Epithelial cell of proximal tubule (primary cell): Measurements from ENCODE around the gene KIAA1614. TPM values are rescaled to one million over a fixed set of nuclear protein-coding genes. Genes with fewer than 3 reads are reported as not detected.

ENCODE experiments used
- DNase-seq: peaks from one replicate; pipeline ENCODE4 v3.0.0-alpha.2; 2011; ENCODE audit warnings: low read depth
- H3K4me3 ChIP-seq: 2 replicates; pipeline ENCODE4 v1.5.1; 2011; ENCODE audit warnings: low read depth, mild to moderate bottlenecking, low read length
- total RNA-seq: library from RNA; depleted of rRNA; stranded (reverse); fragments of >200 nt; gene quantifications from 2 replicates; pipeline ENCODE4 v1.2.3, GENCODE V29; 2015
- TF ChIP-seq, protein P1 (sequence below): conservative IDR thresholded peaks from 2 replicates; pipeline ENCODE4 v1.5.1; 2012; ENCODE audit warnings: low read depth, mild to moderate bottlenecking, low read length

The KIAA1614 gene
- total RNA-seq, 1 donor from 2014 or later: 5.1 TPM

DNA sequence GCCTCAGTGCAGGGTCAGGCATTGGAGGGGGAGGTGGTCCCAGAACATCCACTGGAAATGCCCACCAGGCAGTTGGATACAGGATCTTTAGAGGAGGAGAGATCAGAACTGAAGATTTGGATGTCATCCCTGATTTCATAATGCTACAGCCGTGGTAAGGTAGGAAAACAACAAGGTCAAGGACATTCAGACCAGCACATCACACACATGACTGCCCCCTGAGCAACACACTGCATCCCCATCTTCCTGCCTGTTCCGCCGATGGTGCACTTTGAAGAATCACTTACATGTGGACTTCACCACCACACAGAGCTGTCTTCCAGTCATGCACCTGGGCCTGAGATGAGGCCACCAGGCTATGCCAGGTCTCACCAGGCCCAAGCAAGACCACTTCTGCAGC lies 16.7 kb downstream of the KIAA1614 start:
- DNase-seq: no peak
- H3K4me3 ChIP-seq: no peak overlapping the region
- TF ChIP-seq, protein P1, sequence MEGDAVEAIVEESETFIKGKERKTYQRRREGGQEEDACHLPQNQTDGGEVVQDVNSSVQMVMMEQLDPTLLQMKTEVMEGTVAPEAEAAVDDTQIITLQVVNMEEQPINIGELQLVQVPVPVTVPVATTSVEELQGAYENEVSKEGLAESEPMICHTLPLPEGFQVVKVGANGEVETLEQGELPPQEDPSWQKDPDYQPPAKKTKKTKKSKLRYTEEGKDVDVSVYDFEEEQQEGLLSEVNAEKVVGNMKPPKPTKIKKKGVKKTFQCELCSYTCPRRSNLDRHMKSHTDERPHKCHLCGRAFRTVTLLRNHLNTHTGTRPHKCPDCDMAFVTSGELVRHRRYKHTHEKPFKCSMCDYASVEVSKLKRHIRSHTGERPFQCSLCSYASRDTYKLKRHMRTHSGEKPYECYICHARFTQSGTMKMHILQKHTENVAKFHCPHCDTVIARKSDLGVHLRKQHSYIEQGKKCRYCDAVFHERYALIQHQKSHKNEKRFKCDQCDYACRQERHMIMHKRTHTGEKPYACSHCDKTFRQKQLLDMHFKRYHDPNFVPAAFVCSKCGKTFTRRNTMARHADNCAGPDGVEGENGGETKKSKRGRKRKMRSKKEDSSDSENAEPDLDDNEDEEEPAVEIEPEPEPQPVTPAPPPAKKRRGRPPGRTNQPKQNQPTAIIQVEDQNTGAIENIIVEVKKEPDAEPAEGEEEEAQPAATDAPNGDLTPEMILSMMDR: no peak

DNA sequence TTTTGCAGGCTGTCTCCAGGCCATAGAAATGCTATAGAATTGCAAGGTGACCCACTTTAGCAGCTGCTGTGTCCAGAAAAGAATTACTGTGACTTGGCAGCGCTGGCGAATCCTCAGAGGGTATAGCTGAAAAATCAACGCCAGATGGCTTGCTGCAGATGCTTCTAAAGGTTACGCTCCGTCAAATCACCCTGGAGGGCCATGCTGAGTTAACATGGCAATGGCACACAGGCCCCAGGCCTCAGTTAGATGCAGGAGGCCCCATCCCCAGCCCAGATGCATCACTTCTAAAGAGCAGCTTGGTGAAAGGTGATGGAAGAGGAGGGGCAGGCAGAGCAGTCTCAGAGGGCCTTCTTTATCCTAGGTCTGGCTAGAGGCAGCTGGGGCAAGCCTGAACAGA lies 18.0 kb downstream of the KIAA1614 start:
- no peak for DNase-seq

DNA sequence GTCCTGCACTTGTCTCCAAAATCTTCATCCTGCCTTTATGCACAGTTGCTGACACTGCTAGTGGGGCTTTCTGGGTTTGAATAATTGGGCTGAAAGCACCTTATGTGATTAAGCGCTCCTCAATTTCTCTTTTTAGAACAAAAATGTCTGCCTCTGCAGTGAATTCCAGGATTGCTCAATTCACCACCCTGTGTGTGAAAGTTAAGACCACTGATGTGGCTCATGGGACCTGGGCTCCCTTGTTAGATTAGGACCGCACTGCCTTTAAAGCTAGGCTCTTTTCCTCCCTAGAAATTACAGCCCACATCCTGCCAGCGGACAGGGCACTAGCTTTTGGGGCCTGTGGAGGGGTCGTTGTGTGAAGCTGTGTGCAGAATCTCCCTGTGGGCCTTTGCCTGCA lies 18.8 kb downstream of the KIAA1614 start:
- TF ChIP-seq, protein P1: no peak

More for the DNA sequence above, 18.0 kb downstream of the KIAA1614 start:
- TF ChIP-seq, protein P1: no peak
- no peak overlapping the region for H3K4me3 ChIP-seq

DNA sequence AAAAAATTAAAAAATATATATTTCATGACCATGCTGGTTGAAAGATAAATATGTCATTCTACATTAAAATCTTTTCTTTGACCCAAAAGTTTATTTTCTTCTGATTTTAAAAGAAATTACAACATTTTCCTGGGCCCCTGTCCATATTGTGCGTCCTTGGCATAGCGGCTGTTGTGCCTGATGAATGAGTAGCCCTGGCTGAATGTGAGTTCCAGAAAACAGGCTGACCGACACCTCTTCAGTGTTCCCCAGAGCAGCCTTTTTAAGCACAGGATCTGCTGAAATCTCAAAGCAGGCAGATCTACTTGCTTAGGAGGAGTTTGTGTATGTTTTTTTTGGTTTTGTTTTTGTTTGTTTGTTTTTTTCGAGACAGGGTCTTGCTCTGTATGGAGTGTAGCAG lies 19.7 kb downstream of the KIAA1614 start:
- no peak for DNase-seq
- no peak overlapping the region for H3K4me3 ChIP-seq
- TF ChIP-seq, protein P1: no peak

More for the DNA sequence above, 18.8 kb downstream of the KIAA1614 start:
- no peak for DNase-seq
- H3K4me3 ChIP-seq: no peak overlapping the region

DNA sequence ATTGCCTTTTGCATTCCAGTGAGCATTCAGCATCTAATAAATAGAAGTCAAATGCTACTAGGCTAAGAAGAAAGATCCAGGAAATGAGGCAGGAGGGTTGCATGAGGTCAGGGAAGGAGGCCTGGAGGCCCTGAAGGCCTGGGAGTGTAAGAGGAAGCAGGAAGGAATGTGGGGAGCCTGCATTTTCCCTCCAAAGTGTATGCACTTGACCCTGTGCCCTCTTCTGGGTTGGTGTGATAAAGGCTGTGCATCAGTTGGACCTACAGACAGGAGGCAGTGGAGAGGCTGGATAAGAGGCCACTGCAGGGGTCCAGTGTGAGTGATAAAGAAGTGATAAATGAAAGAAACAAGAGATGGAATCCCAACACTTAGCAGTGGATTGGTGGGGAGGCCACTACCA lies 20.4 kb downstream of the KIAA1614 start:
- TF ChIP-seq, protein P1: no peak
- DNase-seq: no peak
- no peak overlapping the region for H3K4me3 ChIP-seq

DNA sequence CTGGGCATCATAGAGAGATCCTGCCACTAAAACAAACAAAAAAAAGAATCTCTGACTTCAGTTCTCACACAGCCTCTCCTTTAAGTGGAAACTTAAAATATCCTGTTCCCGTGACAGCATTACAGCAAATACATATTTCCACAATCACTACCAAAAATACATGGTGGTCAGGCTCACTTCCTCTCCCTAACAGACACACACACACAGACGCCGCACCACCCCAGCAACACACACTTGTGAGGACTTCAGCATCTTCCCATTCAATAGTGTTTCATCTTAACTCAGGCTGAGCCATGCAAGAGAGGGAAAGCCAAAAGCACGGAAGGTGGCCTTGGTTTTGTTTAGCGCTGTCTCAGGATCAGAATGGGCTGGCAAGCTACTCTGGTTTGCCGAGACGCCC lies 21.9 kb downstream of the KIAA1614 start:
- H3K4me3 ChIP-seq: no peak overlapping the region
- TF ChIP-seq, protein P1: no peak
- DNase-seq: no peak

DNA sequence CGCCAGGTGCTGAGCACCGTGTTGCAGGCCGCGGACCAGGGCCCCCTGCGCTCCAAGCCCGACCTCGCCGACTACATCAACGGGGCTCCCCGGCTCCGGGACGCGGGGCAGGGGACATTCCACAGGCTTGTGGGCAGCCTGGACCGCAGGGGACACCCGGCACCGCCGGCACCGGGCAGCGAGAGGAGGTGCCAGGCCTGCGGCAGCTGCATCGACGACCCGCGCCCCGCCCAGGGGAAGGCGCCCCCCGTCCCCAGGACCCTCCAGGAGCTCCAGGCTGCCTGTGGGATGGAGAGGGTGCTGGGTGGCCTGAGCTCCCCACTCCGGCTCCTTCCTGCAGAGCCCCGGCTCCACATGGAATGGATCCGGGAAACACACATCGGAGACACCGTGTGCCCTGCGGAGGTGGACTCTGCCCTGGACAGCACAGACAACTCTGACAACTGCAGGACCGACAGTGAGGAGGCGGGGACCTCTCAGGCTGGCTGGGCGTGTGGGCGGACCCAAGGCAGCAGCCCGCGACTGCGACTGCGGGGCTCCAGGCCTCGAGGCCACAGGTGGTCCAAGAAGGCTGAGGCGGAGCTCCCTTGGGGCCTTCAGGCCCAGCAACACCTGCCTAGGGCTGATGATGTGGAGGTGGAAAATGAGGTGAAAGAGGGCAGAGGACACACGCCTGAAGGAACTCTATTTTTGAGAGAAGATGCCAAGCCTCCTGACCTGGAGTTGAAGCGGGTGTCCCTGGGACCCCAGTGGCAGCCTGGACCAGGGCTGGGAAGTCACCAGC lies 22.8 kb downstream of the KIAA1614 start:
- no peak for DNase-seq
- TF ChIP-seq, protein P1: no peak
- no peak overlapping the region for H3K4me3 ChIP-seq
